ENCODE data around the gene ADAMTS8.
"Not testable (repeated sequence)": the region's sequence is repeated elsewhere in the genome, so short reads cannot be mapped to it uniquely, and the experiment has no call there.

Gene ADAMTS8

GRCh38 chr11:130439160-130439519, 10.7 kb upstream of the ADAMTS8 start:
- no peak for DNase-seq (ENCODE audit: low read depth in 2 of 2)

GRCh38 chr11:130438401-130439159, 10.2 kb upstream of the ADAMTS8 start:
- not testable (repeated sequence) for DNase-seq (ENCODE audit: low read depth in 2 of 2)

GRCh38 chr11:130437848-130438247, 9.4 kb upstream of the ADAMTS8 start:
- DNase-seq (ENCODE audit: low read depth in 2 of 2) = no peak

GRCh38 chr11:130436171-130436570, 7.8 kb upstream of the ADAMTS8 start:
- no peak for DNase-seq (ENCODE audit: low read depth in 2 of 2)

GRCh38 chr11:130435671-130436070, 7.3 kb upstream of the ADAMTS8 start:
- DNase-seq (ENCODE audit: low read depth in 2 of 2) = no peak

GRCh38 chr11:130434521-130435223, 6.3 kb upstream of the ADAMTS8 start:
- peak; percentile 35 to 50 for DNase-seq (ENCODE audit: low read depth in 2 of 2)

GRCh38 chr11:130433357-130433756, 4.9 kb upstream of the ADAMTS8 start:
- no peak for DNase-seq (ENCODE audit: low read depth in 2 of 2)

- no peak for DNase-seq (ENCODE audit: low read depth in 2 of 2)
Measured at GRCh38 chr11:130431801-130432200, 3.4 kb upstream of the ADAMTS8 start.

- peak; percentile 46 to 51 for DNase-seq (ENCODE audit: low read depth in 2 of 2)
Measured at GRCh38 chr11:130431331-130431773, 2.9 kb upstream of the ADAMTS8 start.

- no peak for DNase-seq (ENCODE audit: low read depth in 2 of 2)
Measured at GRCh38 chr11:130429983-130430382, 1.6 kb upstream of the ADAMTS8 start.

- no peak for DNase-seq (ENCODE audit: low read depth in 2 of 2)
Measured at GRCh38 chr11:130429120-130429681, 792 bp upstream of the ADAMTS8 start.

- DNase-seq (ENCODE audit: low read depth in 2 of 2) = no peak
Measured at GRCh38 chr11:130427581-130428315, 661 bp downstream of the ADAMTS8 start.

GRCh38 chr11:130426837-130427341, 1.5 kb downstream of the ADAMTS8 start:
- DNase-seq (ENCODE audit: low read depth in 2 of 2) = no peak

- no peak for DNase-seq (ENCODE audit: low read depth in 2 of 2)
Measured at GRCh38 chr11:130426223-130426836, 2.1 kb downstream of the ADAMTS8 start.

GRCh38 chr11:130425156-130425555, 3.3 kb downstream of the ADAMTS8 start:
- DNase-seq (ENCODE audit: low read depth in 2 of 2) = no peak

GRCh38 chr11:130424613-130425140, 3.7 kb downstream of the ADAMTS8 start:
- no peak for DNase-seq (ENCODE audit: low read depth in 2 of 2)

- DNase-seq (ENCODE audit: low read depth in 2 of 2) = no peak
Measured at GRCh38 chr11:130423541-130424142, 4.8 kb downstream of the ADAMTS8 start.

GRCh38 chr11:130422251-130422995, 6.0 kb downstream of the ADAMTS8 start:
- no peak for DNase-seq (ENCODE audit: low read depth in 2 of 2)

GRCh38 chr11:130421697-130422096, 6.7 kb downstream of the ADAMTS8 start:
- DNase-seq (ENCODE audit: low read depth in 2 of 2) = no peak

- DNase-seq (ENCODE audit: low read depth in 2 of 2) = no peak
Measured at GRCh38 chr11:130421199-130421585, 7.2 kb downstream of the ADAMTS8 start.
